Breast epithelium (tissue), 3 donors: ENCODE measurements around the gene DSE.

Experiments used
- CTCF ChIP-seq, 3 donors: fragments of 450-650 bp; IDR thresholded peaks; one replicate each; pipeline ENCODE4 v1.5.1; 2016 to 2017; ENCODE audit warnings: antibody characterized with exemption in 3 of 3, mild to moderate bottlenecking in 3 of 3, moderate library complexity in 3 of 3
- POLR2A ChIP-seq: fragments of 450-650 bp; IDR thresholded peaks from one replicate; pipeline ENCODE4 v1.6.1; 2016; ENCODE audit warnings: antibody characterized with exemption, mild to moderate bottlenecking, moderate library complexity
- POLR2AphosphoS5 ChIP-seq, 3 donors: sonication (generic); formaldehyde crosslinking; IDR thresholded peaks; one replicate each; pipeline ENCODE4 v1.6.1; 2017; ENCODE audit warnings: antibody characterized with exemption in 3 of 3

- no peak for TF ChIP-seq CTCF (IDR thresholded peaks at IDR 0.05)
- TF ChIP-seq POLR2AphosphoS5 (IDR thresholded peaks at IDR 0.05): no peak
- TF ChIP-seq POLR2A: no peak
These were observed 51.5 kb downstream of the DSE start for GRCh38 chr6:116422238-116422637.
